ENCODE results near the gene CCKAR. TPM values are rescaled to one million over a fixed set of nuclear protein-coding genes. Genes with fewer than 3 reads are reported as not detected.
"Not testable (repeated sequence)": the region's sequence is repeated elsewhere in the genome, so short reads cannot be mapped to it uniquely, and the experiment has no call there.

CCKAR gene
- total RNA-seq, 1 donor = not detected

DNA sequence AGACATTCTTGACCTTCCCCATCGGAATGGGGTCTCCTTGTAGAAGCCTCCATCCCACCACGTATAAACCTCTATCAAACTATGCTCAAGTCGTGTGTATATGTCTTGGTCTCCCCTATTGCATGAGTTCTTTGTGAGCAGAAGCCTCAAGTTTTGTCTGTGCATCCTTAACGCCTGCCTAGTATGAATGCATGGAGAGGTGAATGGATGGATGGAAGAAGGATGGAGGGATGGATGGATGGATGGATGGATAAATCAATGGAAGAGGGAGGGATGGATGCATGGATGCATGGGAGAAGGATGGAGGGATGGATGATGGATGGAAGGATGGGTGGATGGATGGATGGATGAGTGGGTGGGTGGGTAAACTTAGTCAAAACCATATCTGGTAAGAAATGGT, 17.0 kb upstream of the CCKAR start:
- H3K4me3 ChIP-seq (ENCODE audit: low read length) = no peak overlapping the region
- no peaks in the 10 kb centered on the region for H3K4me1 ChIP-seq (ENCODE audit: insufficient read depth, low read length)
- no peaks in the 10 kb centered on the region for H3K9me3 ChIP-seq (ENCODE audit: low read depth, low read length)
- no peaks in the 10 kb centered on the region for H3K27me3 ChIP-seq (ENCODE audit: insufficient read depth, low read length)

- Histone ChIP-seq H3K4me1 (ENCODE audit: insufficient read depth, low read length) (no peaks in the 10 kb centered on the region), H3K27me3 (ENCODE audit: insufficient read depth, low read length) (no peaks in the 10 kb centered on the region), H3K9me3 (ENCODE audit: low read depth, low read length) (no peaks in the 10 kb centered on the region), H3K4me3 (ENCODE audit: low read length) (no peak overlapping the region)
Observed at GRCh38 chr4:26503844-26504243, 13.6 kb upstream of the CCKAR start.

GRCh38 chr4:26503427-26503826, 13.1 kb upstream of the CCKAR start:
- Histone ChIP-seq H3K4me3 (ENCODE audit: low read length) (no peak overlapping the region), H3K9me3 (ENCODE audit: low read depth, low read length) (no peaks in the 10 kb centered on the region), H3K4me1 (ENCODE audit: insufficient read depth, low read length) (no peaks in the 10 kb centered on the region), H3K27me3 (ENCODE audit: insufficient read depth, low read length) (no peaks in the 10 kb centered on the region)

- not testable (repeated sequence) for H3K4me1 ChIP-seq (ENCODE audit: insufficient read depth, low read length); H3K9me3 ChIP-seq (ENCODE audit: low read depth, low read length); H3K27me3 ChIP-seq (ENCODE audit: insufficient read depth, low read length); H3K4me3 ChIP-seq (ENCODE audit: low read length)
Observed at GRCh38 chr4:26500565-26500999, 10.3 kb upstream of the CCKAR start.

DNA sequence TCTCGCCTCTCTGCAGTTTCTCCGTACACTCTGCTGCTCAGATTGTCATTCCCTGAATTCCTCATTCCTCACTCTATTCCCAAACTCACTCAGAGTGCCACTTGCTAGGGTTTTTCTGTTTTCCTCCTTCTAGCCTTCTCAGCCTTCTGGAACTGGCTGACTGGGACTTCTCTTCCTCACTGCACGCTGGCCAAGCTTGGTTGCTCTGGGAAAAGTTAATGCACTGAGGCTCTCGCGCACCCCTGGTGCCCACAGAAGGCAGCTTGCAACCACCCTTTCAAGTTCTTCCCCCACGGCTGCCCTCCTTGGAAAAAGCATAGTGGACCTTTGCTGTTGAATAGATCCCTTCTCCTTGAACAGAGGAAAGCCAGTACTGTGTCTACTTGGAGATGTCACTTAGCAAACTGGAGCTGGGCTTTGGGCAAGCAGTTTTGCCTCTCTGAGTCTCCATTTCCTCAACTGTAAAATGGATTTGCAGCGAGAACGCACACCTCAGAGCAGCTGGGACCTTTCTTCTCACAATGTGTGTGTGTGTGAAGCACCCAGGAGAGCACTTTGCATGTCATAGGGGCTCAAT, 6.0 kb upstream of the CCKAR start:
- H3K4me1 ChIP-seq (ENCODE audit: insufficient read depth, low read length) = no peaks in the 10 kb centered on the region
- no peaks in the 10 kb centered on the region for H3K9me3 ChIP-seq (ENCODE audit: low read depth, low read length)

GRCh38 chr4:26493461-26493860, 3.2 kb upstream of the CCKAR start:
- Histone ChIP-seq H3K27me3 (ENCODE audit: insufficient read depth, low read length) (no peaks in the 10 kb centered on the region), H3K4me1 (ENCODE audit: insufficient read depth, low read length) (no peaks in the 10 kb centered on the region), H3K9me3 (ENCODE audit: low read depth, low read length) (no peaks in the 10 kb centered on the region), H3K4me3 (ENCODE audit: low read length) (no peak overlapping the region)

More for the DNA sequence above, 6.0 kb upstream of the CCKAR start:
- H3K4me3 ChIP-seq (ENCODE audit: low read length) = no peak overlapping the region
- no peaks in the 10 kb centered on the region for H3K27me3 ChIP-seq (ENCODE audit: insufficient read depth, low read length)

DNA sequence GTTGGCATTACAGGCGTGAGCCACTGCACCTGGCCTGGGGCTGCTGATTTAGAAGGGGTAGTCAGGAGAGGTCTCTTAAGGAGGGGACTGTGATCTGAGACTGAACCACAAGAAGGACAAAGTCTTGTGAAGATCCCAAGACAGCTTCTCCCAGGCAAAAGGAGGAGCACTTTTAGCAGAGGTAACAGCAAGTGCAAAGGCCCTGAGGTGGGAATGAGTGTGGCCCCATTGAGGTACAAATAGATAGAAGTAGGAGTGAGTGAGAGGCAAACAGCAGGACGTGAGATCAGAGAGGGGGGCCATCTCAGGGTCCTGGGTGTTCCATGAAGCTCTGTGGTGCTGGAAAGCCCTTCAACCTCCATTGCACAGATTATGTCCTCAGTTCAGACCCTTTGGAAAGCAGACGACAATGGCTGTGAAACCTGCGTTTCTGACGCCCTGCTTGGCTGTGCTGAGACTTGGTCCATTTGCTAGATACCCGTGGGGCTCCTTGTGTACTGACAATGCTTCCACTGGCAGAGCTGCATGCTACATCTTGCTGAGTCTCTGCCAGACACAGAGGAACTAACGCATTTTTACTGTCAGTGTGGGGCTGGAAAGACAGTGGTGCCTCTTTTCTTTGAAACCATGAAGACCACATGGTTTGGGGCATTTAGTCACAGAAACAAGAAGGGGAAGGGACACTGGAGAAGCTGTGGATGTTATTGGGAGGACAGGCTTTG, 1.3 kb upstream of the CCKAR start:
- Histone ChIP-seq H3K27me3 (ENCODE audit: insufficient read depth, low read length) (no peaks in the 10 kb centered on the region), H3K4me1 (ENCODE audit: insufficient read depth, low read length) (no peaks in the 10 kb centered on the region), H3K4me3 (ENCODE audit: low read length) (no peak overlapping the region), H3K9me3 (ENCODE audit: low read depth, low read length) (no peaks in the 10 kb centered on the region)

- no peaks in the 10 kb centered on the region for H3K27me3 ChIP-seq (ENCODE audit: insufficient read depth, low read length)
- no peak overlapping the region for H3K4me3 ChIP-seq (ENCODE audit: low read length)
- no peaks in the 10 kb centered on the region for H3K9me3 ChIP-seq (ENCODE audit: low read depth, low read length)
- no peaks in the 10 kb centered on the region for H3K4me1 ChIP-seq (ENCODE audit: insufficient read depth, low read length)
Observed at GRCh38 chr4:26490960-26491284, 638 bp upstream of the CCKAR start.

GRCh38 chr4:26489101-26489985, 941 bp downstream of the CCKAR start:
- Histone ChIP-seq H3K4me3 (ENCODE audit: low read length) (no peak overlapping the region), H3K27me3 (ENCODE audit: insufficient read depth, low read length) (no peaks in the 10 kb centered on the region), H3K4me1 (ENCODE audit: insufficient read depth, low read length) (no peaks in the 10 kb centered on the region), H3K9me3 (ENCODE audit: low read depth, low read length) (no peaks in the 10 kb centered on the region)

DNA sequence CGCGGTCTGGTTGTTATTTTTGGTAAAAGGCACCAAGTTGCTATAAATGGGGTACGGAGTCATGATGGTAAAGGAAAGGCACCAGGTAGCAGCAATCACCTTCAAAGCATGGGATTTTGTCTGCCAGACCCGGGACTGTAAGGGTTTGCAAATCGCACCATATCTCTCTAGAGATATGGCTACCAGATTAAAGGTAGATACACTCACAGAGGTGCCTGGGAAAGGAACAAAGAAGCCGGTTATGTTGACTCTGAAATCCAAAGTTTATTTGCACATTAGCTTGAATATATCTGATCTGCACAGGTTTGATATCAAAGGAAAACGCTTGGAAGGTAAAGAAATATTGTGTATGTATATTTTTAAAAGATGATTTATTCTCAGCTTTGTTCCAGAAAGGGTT, 4.6 kb downstream of the CCKAR start:
- no peaks in the 10 kb centered on the region for H3K27me3 ChIP-seq (ENCODE audit: insufficient read depth, low read length)
- no peak overlapping the region for H3K4me3 ChIP-seq (ENCODE audit: low read length)
- H3K4me1 ChIP-seq (ENCODE audit: insufficient read depth, low read length) = no peaks in the 10 kb centered on the region
- no peaks in the 10 kb centered on the region for H3K9me3 ChIP-seq (ENCODE audit: low read depth, low read length)

DNA sequence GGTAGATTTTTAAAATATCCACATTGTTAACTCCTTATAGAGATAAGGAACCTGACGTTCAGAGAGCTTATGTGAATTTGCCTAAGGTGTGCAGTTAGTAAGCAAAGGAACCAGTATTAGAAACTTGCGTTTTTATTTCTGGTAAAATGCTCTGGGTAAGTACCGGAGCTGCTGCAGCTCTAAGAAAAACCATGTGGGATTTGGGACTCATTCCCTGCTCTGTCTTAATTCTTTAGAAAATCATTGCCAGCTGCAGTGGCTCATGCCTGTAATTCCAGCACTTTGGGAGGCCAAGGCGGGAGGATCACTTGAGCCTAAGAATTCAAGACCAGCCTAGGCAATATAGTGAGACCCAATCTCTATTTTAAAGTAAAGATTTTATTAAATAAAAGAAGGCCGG, 5.8 kb downstream of the CCKAR start:
- H3K4me3 ChIP-seq (ENCODE audit: low read length) = no peak overlapping the region

GRCh38 chr4:26484032-26484515, 6.2 kb downstream of the CCKAR start:
- Histone ChIP-seq H3K4me1 (ENCODE audit: insufficient read depth, low read length) (no peaks in the 10 kb centered on the region), H3K9me3 (ENCODE audit: low read depth, low read length) (no peaks in the 10 kb centered on the region), H3K4me3 (ENCODE audit: low read length) (no peak overlapping the region), H3K27me3 (ENCODE audit: insufficient read depth, low read length) (no peaks in the 10 kb centered on the region)

More for the DNA sequence above, 5.8 kb downstream of the CCKAR start:
- Histone ChIP-seq H3K27me3 (ENCODE audit: insufficient read depth, low read length) (no peaks in the 10 kb centered on the region), H3K9me3 (ENCODE audit: low read depth, low read length) (no peaks in the 10 kb centered on the region), H3K4me1 (ENCODE audit: insufficient read depth, low read length) (no peaks in the 10 kb centered on the region)

DNA sequence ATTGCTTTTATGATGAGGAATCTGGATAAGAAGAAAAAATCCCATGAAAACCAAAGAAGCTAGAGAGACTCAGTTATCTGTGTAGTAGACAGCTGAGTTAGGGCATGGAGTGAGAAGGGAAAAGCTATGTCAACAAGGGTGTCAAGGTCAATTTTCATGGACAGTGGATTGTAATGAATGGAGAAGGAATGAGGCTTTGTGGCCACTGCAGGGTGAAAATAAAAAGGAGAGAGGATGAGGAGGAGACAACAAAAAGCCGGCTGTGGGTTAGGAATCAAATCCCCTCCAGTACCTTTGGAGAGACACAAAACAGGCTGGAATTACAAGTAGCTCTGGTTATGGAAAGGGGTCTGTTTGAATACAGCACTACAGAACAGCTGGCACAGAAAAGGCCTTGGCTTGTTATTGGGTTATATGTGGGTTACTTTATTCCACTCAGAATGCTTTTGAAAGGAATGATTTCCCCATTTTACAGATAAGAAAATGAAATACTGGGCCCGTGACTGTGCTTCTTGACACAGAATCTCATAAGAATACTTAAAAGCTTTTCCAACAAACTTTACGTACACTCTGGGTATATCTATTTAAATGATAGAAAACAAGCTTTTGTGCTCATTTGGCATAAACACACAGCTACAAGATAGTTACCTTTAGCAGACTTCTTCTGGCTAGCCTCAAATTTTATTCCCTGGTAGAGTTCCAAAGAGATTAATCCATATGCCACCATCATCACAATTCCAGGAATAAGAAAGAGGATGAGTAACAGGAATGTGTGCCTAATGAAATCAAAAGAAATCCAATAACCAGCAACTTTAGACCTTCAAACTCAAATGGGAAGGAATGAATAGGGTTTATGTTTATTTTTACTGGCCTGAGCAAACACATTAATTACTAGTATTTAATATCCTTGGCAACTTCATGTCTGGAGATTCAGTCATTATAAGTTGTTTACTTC, 7.5 kb downstream of the CCKAR start:
- H3K27me3 ChIP-seq (ENCODE audit: insufficient read depth, low read length) = no peaks in the 10 kb centered on the region
- no peaks in the 10 kb centered on the region for H3K4me1 ChIP-seq (ENCODE audit: insufficient read depth, low read length)
- no peaks in the 10 kb centered on the region for H3K9me3 ChIP-seq (ENCODE audit: low read depth, low read length)
- no peak overlapping the region for H3K4me3 ChIP-seq (ENCODE audit: low read length)

DNA sequence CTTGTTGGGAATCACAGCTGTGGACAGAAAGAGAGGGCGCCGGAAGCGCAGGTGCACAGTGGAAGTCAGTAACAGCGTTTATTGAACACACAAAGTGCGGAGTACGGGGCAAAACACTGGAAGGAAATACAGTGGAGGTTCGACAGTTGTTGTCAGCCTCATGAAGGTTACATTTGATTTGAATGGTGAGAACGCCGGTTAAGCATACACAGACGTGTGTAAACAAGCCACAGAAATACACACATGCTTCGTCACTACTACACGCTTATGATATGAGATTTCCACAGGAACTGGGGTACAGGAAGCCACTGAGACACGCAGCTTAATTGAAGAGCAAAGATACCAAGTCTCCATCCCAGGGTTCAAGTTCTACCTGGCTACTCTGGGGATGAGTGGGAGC, 12.0 kb downstream of the CCKAR start:
- H3K4me3 ChIP-seq (ENCODE audit: low read length) = no peak overlapping the region
- H3K27me3 ChIP-seq (ENCODE audit: insufficient read depth, low read length) = no peaks in the 10 kb centered on the region
- no peaks in the 10 kb centered on the region for H3K4me1 ChIP-seq (ENCODE audit: insufficient read depth, low read length)

More for the DNA sequence above, 12.0 kb downstream of the CCKAR start:
- no peaks in the 10 kb centered on the region for H3K9me3 ChIP-seq (ENCODE audit: low read depth, low read length)

All from mononuclear cell (primary cell).